ENCODE measurements around the gene NOP53.
A peak's percentile ranks its signal among the peaks of the same experiment; 100 is the strongest.
"Not testable (repeated sequence)": the region's sequence is repeated elsewhere in the genome, so short reads cannot be mapped to it uniquely, and the experiment has no call there.

Gene NOP53
- 362 to 616 (median 486) reads per million in 4 experiments for total RNA-seq

DNA sequence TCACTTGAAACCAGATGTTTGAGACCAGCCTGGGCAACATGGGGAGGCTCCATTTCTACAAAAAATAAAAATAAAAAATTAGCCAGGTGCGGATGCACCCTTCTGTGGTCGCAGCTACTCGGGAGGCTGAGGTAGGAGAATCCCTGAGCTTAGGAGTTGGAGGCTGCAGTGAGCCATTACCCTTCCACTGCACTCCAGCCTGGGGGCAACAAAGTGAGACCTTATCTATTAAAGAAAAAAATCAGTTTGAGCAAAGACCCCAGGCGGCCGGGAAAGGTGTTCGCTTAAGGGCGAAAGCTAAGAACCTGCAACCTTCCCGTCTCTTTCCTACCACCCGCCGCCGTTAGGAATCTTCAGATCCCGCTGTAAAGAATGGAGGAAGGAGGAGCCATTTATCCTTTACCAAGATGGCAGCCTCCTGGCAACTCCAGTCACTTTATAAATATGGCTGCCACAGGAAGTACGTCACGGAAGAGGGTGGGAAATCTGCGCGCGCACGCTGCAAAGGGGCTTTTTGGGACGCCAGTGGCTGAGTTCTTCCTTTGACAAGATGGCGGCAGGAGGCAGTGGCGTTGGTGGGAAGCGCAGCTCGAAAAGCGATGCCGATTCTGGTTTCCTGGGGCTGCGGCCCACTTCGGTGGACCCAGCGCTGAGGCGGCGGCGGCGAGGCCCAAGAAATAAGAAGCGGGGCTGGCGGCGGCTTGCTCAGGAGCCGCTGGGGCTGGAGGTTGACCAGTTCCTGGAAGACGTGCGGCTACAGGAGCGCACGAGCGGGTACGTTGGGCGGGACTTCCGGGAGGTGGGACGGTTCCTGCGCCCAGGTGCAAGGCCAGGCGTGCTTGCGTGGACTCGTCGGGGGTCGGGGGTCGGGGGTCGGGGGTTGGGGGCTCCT lies at the start of gene NOP53:
Gene NOP53 (plus strand): TSS at position 537 of the 892 bp plus-strand sequence. CDS start 14 bp downstream, at position 551.
- DNase-seq, result peak; percentile 94

DNA sequence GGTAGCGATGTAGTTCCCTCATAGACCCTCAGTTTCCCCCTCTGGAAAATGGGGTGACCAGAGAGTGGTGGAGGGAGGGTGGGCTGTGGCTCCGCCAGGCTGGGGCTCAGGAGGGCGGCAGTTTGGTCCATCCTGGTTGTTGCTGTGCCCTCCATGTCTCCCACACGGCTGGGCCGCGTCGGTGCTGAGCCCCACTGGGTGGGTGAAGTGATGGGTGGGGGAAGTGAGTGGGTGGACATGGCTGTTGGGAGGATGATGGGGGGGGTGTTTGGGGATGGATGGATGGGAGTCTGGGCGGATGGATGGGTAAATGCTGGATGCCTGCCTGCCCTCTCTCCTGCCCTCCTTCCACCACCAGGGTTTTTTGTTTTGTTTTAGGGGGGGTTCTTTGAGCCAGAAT lies 48.7 kb upstream of the NOP53 start:
- DNase-seq, result no peak

DNA sequence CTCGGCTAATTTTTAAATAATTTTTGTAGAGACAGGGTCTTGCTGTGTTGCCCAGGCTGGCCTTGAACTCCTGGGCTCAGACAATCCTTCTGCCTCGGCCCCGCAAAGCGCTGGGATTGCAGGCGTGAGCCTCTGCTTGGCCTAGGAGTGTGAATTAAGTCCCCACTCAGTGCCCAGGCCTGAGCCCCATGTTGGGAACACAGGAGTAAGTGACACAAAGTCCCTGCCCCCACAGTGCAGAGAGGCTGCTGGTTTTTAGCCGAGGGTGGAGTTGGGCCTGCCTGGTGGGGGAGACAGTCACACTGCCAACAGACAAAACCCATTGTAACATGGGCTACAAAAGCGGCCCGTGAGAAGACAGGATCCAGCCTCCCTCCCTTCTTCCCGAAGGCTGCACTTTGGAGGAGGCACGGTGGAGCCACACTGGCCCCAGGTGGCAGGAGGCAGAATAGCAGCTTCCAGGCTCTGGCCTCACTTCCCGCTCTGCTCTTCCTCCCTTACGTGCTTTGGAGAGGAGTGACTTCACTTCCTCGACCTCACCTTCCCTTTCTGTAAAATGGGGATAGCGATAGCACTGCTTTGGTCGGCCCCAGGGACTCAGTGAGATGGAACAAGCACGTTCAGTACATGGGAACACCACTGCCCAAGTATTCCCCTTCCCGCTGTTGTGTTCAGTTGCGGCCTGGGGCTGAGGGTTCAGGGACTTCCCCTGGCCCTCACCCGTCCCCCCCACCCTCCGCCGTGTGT lies 47.3 kb upstream of the NOP53 start:
- peak; percentile 27 for DNase-seq

DNA sequence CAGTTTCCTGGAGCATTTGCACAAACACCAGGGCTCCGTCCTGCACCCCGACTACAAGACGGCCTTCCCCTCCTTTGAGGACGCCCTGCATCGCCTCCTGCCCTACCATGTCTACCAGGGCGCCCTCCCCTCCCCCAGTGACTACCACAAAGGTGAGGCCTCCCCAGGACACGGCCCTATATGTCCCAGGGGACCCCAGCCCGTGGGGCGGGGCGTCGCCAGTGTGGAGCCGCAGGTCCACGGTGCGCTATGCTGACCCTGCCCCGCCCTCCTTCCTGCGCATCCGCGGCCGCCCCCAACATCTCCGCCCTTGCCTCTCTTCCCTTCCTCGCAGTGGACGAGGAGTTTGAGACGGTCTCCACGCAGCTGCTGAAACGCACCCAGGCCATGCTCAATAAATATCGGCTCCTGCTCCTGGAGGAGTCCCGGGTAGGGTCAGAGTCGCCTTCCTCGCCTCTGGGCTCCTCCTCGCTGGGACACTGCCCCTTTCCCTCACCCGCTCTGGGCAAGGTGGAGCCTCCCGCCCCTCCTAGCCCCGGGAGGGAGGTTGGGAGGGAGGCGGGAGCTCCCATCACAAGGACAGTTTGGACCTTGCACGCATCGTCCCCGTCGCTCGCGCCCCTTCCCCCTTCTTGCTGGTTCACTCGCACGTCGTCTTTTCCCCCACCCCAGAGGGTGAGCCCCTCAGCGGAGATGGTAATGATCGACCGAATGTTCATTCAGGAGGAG lies 46.6 kb upstream of the NOP53 start:
- DNase-seq, result no peak

DNA sequence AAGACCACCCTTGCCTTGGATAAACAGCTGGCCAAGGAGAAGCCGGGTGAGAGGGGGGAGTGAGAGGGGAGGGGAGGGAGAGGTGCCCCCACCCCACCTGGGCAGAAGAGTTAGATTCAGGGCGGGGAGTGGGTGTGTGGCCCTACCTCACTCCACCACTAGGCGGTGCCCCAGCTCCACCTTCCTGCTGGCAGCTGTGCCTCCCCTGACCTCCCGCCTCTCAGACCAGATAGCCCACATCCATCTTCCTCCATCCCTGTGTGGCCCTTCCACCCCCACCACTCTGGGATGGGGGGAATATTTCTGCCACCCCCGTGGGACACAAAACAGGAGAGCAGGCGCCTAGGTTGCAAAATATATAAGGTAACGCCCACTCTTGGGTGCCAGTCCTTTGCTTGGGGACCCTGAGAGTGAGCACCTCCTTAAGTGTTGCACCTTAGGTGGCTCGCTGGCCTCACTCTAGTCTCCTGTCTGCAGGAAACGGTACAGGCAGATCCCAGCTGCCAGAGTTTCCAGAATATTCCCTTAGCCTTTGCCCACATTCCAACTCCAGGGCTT lies 45.9 kb upstream of the NOP53 start:
- peak; percentile 14 for DNase-seq

DNA sequence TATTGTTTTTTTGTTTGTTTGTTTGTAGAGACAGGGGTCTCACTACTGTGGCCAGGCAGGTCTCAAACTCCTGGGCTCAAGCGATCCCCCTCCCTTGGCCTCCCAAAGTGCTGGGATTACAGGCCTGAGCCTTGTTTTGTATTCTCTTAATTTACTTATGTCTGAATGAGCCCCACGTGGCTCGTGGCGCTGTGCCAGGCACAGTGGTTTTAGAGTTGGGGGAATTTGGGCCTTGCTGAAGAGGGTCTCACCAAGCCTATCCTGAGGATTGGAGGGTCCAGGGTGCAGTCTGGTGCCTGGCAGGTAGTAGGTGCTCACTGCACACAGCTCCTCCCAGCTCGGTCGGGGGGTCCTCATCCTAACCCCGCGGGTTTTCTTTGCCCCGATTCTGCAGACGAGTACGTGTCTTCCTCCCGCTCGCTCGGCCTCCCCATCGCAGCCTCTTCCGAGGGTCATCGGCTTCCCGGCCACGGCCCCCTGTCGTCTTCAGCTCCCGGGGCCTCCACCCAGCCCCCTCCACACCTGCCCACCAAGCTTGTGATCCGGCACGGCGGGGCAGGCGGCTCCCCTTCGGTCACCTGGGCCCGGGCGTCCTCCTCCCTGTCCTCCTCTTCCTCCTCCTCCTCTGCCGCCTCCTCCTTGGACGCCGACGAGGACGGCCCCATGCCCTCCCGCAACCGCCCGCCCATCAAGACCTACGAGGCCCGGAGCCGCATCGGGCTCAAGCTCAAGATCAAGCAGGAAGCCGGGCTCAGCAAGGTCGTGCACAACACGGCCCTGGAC lies 44.2 kb upstream of the NOP53 start:
- DNase-seq, result no peak

DNA sequence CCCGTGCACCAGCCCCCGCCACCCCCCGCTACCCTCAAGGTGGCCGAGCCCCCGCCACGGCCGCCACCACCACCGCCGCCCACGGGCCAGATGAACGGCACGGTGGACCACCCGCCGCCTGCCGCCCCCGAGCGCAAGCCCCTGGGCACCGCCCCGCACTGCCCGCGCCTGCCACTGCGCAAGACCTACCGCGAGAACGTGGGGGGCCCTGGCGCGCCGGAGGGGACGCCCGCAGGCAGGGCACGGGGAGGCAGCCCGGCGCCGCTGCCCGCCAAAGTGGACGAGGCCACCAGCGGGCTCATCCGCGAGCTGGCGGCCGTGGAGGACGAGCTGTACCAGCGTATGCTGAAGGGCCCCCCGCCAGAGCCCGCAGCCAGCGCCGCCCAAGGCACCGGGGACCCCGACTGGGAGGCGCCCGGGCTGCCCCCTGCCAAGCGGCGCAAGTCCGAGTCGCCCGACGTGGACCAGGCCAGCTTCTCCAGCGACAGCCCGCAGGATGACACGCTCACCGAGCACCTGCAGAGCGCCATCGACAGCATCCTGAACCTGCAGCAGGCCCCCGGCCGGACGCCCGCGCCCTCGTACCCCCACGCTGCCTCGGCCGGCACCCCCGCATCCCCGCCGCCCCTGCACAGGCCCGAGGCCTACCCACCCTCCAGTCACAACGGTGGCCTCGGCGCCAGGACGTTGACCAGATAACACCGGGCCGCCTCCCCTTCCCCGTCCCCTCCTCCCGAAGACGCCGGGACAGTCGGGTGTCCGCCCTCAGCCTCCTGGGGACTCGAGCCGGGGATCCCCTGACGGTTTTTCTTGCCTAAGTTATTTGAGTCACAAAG lies 43.4 kb upstream of the NOP53 start:
- no peak for DNase-seq

DNA sequence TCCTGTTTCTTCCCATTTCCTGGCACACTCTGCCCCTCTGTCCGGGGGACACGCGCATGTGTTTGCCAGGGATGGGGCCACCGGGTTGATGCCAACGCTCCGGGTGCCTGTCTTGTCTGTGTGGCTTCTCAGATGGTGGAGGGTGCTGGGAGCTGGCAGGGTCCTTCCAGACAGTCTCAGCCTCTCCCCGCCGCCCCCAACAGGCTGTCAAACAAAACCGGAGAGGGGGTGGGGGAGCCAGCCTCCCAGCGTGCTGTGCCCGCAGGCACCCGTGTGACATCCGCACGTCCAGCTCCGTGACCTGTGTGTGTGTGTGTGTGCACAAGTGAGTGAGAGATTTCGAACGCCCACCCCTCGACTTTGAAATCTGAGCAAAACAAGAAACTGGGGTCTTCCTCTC lies 42.7 kb upstream of the NOP53 start:
- no peak for DNase-seq

DNA sequence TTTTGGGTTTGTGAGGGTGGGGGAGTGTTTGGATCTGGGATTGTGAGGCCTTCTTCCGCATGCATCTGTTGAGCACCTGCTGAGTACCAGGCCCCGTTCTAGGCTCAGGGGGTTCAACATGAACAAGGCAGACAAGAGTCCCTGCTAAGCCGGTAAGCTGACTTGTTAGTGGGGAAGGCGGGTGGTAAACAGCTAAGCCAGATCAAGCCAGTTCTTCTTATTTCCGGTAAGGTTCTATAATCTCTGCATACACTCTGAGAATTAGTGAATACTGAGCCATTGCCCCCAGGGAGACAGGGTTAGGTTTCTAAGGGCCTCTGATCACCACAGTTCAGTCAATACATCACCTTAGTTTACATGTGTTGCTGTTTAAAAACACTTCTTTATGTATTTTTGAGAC lies 42.0 kb upstream of the NOP53 start:
- DNase-seq, result no peak

DNA sequence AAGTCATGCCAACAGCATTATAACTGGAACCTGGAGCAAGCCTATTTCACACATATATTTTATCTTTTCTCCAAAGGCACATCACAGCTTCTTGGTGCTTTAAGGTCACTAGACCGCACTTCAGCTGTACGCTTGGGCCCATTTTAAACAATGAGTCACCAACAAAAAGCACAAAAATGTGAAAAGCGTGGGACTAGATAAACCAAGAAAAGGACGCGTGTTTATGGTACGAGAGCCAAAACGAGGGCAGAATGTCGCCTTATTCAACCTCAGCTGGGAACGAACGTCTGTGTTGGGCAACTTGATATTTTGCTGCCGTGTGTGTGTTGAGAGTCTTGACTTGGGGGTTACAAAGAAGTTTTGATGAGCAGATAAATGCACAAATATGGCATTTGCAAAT lies 41.3 kb upstream of the NOP53 start:
- DNase-seq, result no peak

DNA sequence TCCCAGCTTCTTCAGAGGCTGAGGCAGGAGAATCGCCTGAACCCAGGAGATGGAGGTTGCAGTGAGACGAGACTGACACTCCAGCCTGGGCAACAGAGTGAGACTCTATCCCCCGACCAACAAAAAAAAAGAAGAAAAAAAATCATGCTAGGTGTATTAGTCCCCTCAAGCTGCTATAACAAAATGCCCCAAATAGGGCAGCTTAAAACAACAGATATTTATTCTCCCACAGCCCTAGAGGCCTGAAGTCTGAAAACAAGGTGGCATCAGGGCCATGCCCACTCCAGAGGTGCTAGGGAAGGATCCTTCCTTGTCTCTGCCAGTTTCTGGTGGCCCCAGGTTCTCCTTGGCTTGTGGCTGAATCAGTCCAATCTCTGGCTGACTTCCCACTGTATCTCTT lies 40.7 kb upstream of the NOP53 start:
- DNase-seq, result no peak

DNA sequence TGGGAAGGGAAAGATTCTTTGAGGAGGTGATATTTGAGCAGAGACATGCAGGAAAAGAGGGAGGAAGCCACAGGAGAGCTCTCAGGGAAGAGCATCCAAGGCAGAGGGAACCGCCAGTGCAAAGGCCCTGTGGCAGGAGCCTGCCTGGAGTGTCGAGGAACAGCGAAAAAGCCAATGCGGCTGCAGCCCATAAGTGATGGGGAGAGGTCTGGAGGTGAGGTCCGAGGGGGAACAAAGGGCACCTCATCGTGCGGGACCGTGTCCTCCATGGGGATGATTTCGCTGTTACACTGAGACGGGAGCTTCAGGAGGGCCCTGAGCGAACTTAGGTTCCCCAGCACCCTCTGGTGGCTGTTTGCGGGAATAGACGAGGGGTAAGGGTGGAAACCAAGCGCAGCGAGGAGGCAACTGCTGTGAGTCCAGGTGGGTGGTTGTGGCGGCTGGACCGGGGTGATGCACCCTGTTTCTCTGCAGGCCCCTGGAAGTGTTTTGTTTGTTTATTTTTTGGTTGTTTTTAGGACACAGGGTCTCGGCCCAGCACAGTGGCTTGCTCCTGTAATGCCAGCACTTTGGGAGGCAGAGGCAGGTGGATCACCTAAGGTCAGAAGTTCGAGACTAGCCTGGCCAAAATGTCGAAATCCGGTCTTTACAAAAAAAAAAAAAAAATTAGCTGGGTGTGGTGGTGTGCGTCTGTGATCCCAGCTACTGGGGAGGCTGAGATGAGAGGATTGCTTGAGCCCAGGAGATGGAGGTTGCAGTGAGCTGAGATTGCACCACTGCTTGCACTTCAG lies 38.0 kb upstream of the NOP53 start:
- peak; percentile 58 for DNase-seq

DNA sequence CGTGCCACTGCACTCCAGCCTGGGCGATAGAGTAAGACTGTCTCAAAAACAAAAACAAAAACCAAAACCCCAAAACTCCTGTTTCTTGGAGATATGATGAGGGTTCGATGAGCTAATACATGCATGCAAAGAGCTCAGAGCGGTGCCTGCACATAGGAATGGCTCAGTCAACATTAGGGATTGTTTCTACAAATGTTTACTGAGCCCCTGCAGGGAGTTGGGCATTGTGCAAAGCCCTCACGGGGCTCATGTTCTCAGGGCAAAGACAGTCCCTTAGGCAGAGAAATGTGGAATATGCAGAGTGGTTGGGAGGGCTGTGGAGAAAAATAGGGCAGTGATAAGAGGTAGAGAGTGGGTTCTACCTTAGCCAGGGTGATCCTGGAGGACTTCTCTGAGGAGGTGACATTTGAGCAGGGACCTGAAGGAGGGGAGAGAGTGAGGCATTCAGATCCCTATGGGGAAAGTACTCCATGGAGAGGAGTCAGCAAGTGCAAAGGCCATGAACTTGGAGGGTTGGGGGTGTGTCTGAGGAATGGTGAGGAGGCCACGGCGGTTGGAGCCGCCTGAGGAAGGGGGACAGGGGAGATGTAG lies 33.6 kb upstream of the NOP53 start:
- no peak for DNase-seq

DNA sequence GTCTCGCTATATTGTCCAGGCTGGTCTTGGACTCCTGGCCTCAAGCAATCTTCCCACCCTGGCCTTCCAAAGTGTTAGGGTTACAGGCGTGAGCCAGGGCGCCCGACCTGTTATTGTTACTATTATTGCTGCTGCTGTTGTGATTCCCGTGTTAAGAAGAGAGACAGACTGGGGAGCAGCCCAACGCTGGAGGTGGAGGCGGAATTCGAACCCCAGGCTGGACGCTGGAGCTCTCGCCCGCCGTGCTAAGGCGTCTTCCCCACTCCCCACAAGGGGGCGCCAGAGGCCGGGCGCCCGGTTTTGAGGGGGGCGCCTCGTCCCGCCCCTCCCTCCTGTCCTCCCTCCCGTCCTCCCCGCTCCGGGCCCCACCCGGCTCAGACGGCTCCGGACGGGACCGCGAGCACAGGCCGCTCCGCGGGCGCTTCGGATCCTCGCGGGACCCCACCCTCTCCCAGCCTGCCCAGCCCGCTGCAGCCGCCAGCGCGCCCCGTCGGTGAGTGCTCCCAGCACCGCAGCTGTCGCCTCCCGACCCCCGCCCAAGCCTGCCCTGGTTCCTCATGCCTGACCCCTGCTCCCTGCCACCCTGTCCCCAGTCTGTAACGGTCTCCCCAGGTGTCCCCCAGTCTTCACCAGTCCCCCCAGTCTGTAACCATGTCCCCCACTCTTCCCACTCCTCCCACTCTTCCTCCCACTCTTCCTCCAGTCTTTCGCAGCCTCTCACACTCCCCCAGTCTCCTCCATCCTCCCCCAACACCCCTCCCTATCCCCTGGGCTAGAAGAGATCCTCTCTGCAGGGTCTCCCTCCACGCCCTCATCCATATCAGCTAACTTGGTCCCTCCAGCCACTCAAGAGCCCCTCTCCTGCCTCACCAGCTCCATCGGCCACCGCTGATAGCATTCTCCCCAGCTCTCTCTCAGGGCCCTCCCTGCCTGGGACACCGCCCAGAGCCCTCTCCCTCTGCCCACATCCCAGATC lies 32.0 kb upstream of the NOP53 start, which contains the start of gene EHD2:
Gene EHD2 (plus strand): TSS at position 377 of the 976 bp plus-strand sequence. CDS start 3,191 bp downstream, outside the sequence.
- peak; percentile 39 for DNase-seq

DNA sequence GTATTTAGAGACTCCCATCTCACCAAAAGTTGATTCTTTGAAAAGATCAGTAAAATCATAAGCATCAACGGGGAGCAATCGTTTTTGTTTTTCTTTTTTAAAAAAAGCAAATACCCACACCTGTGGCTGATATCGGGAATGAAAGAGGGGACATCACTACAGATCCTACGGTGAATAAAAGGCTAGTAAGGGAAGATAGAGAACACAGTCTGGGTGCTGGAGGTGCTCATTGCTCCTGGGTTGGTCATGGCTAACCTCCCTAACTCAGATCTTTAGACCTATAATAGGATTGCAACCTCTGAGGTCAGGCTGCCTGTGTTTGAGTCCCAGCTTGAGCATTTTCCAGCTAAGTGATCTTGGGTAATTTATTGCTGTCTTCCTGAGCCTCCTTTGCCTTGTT lies 31.0 kb upstream of the NOP53 start:
- no peak for DNase-seq

DNA sequence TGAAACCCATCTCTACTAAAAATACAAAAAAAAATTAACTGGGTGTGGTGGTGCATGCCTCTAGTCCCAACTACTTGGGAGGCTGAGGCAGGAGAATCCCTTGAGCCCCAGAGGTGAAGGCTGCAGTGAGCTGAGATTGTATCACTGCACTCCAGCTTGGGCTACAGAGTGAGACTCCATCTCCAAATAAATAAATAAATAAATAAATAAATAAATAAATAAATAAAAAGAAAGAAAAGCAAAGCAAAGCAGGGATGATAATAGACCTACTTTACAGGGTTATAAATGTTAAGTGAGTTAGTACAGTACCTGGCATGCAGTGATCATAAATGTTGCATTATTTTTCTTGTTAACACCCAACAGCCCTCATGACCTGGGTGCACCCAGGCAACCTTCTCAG lies 30.5 kb upstream of the NOP53 start:
- DNase-seq, result not testable (repeated sequence)

DNA sequence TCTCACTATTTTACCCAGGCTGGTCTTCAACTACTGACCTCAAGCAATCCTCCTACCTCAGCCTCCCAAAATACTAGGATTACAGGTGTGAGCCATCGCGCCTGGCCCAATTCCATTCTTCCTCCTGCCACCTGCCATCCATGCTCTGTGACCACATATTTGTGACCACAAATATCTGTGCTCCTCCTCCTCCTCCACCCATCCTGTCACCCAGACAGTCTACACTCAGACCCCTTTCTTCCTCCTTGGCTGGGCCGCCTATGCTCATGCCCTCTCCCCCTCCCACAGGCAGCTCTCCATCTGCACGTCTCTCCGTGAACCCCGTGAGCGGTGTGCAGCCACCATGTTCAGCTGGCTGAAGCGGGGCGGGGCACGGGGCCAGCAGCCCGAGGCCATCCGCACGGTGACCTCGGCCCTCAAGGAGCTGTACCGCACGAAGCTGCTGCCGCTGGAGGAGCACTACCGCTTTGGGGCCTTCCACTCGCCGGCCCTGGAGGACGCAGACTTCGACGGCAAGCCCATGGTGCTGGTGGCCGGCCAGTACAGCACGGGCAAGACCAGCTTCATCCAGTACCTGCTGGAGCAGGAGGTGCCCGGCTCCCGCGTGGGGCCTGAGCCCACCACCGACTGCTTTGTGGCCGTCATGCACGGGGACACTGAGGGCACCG lies 28.9 kb upstream of the NOP53 start:
- no peak for DNase-seq
